GM19035 (cell line): ENCODE measurements around the gene NR3C2.

Source experiments
- ATAC-seq: cut with Tn5 transposase; IDR thresholded peaks from one replicate; pipeline ENCODE4 v1.9.1; 2021; ENCODE audit not compliant: unreplicated experiment

Gene NR3C2

DNA sequence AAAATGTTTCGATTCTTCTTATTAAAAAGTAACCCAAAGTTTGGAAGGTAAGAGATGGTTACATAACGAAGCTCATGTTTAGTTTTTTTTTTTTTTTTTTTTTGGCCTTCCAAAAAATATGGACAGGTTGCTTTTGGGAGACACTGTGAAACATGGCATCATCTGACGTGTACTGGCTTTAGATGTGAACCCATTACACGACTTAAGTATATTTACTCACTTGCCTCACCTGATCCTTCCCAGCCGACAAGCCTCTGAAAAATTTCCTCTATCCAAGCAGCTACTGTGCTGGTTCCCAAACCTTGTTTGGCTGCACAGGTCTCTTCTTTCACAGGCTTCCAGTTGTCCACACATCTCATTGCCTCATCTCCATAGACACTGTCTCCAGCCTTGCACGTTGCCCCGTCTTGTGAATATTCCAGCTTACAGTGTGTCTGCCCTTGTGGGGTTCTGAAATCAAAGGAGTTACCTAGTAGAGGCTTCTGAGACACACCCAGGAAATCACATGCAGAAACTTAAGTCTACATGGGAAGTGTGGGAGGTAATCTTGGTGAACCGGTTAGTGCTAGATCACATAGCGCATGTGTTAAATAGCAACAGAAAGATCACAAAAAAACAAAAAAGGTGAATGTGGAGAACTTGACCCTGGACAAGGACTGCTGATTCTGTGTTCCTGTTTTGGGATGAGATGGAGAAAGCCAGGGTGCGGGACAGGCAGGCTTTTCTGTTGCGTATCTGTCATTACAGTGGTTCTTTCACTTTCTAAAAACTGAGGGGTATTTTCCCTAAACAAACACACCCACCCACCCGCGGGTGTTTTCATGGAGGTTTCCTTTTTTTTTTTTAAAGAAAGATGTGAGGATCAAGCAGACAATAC lies 381.7 kb downstream of the NR3C2 start:
- ATAC-seq = no peak

DNA sequence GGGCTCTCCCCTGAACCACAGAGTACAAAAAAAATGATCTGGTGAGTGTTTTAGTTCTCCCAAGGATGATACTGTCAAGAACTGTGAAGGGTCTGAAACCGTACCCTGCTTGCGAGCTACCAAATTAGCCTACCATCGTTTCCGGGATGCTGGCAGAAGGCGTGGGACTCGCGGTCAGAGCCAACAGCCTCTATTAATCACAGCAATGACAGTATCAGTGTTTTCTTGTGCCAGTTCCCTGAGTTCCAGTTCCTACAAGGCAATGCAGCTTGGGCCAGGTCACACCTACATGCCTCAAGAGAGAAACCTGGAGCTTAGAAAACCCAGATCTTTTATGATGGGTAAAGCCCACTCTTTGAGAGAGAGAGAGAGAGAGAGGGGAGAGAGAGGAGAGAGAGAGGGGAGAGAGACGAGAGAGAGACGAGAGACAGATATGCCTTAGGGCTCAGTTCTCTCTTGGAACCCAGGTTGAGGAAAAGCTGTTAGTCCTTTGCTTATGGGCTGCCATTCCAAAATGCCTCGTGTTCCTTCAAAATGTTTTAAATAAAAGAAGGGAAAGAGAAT lies 382.5 kb downstream of the NR3C2 start:
- no peak for ATAC-seq

DNA sequence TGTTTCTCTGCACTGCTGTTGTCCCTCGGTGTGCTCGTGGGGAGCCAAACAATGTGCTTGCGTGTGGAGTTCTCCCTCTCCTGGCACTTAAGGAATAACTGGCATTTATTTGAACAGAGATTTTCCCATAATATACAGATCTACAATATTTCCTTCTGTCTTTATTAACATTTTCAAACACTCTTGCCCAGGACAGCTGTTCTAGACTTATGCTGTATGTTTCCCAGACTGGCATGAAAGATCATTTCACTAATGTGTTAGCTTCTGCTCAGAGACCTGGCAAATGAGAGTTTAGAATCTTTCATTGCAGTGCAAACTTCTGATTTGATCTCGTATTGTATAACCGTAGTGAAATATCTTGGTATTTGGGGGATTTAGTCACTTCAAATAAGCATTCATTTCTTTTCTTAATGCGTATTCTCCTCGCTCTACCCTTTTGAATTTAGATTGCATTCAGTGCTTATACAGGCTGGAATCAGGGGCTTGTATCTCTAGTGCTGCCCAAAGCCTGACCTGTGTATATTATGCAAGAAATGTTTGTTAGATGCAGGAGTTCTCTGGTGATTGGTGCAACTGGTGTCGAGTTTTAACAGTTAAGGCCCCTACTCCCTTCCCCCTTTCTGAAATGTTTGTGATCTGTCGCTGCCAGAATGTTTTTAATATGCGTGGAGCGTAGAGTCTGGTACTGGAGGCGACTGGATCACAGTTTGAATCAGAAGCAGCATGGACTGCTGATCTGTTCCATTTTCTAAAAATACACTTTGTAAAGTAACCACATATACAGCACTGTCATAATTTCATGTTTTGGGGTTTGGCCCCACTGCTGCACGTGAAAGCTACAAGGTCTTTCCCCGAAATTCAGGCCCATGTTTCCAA lies 384.0 kb downstream of the NR3C2 start:
- ATAC-seq = no peak

DNA sequence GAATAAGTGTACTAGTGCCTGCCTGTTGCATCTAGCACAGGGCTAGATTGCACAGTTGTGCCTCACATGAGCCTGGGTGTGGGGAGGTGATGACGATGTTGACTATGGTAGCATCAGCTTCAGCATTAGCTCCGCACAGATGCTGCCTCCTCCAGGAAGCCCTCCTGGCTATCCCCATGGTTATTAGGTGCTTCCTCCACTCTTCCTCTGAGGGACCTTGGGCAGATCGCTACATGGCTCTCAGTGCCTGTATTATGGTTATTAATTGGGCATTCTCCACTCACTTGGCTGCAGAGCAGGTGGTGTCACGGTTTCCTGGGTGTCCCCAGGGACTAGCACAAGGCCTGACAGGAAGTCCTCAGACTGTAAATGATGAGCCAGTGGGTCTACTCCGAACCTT lies 384.7 kb downstream of the NR3C2 start:
- ATAC-seq = peak; percentile 47

DNA sequence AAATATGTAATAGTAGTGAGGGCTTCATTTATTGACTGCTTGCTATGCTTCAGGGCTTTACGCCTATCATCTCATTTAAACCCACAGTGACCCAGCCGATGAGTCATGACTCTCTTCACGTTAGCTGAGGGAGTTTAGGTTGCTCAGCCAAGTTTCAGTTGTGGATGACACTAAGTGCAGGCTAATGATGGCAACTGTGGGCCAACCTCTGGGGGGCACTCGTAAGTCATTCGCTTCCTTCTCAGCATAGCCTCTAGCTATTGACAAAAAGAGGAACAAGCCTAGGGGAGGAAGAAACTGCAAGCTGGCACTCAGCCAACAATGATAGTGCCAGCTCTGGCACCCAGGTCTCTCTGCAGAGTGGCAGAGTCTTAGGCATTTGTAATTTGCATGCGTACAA lies 385.3 kb downstream of the NR3C2 start:
- ATAC-seq = peak; percentile 85

DNA sequence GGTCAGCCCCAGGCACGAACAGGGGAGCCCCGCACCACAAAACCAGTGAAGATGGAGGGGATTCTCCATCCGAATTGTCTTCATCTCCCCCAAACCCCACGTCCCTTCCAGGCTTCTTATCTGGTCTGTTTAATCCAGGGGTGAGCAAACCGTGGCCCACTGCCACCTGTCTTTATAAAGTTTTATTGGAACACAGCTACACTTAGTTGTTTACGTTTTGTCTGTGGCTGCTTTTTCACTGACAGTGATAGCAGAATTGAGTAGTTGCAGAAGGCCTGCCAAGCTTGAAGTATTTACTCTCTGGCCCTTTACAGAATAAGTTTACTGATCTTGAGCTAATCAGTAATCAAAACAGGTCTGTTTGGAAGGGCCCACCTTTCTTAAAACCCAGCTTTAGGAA lies 386.4 kb downstream of the NR3C2 start:
- no peak for ATAC-seq

DNA sequence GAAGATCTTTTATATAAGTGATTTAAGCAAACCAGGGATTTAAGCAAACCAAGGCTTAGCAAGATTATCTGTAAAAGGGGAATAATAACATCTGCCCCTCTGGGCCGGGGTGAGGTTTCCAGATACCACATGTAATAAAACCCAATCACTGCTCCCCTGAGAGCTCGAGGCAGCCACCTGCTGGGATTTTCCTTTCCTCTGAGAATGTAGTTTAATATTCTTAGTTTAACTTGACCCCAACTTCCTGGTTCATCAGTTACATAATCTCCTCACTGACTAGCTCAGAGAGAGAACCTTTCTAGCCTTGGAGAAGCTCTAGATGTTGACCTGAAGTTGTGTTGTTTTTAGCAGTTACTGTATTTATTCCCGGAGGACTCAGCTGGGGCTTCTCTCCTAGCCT lies 387.9 kb downstream of the NR3C2 start:
- ATAC-seq = no peak

DNA sequence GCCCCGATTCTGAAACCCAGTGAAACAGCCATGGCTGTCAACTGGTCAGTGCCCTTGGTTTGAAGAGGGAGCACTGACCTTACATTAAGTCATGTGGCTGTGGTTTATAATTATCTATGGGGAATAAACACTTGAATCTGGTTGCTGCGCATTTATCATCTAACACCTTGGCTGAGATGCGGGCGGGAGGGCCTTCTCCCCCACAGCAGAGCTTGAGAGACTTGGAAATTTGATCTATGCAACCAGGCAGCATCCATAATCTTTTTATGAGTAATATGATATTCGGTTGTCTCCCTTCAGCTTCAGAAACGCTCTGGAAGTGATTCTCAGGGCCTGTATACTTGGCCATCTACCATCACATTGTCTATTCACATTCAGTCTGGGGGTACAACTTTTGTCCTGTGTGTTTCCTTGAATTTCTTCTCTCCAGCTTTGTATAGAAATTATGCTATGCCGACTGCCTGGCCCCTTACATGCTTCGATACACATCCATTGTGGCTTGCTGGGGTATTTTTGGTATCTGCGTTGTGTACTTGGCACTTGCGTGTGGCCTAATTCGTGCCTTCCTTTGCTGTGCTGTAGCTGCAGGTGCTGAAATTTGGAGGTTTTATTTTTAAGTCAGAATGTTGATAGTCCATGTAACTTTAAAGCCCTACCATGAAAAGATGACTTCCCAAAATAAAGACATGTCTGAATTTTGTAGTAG lies 388.8 kb downstream of the NR3C2 start:
- no peak for ATAC-seq

DNA sequence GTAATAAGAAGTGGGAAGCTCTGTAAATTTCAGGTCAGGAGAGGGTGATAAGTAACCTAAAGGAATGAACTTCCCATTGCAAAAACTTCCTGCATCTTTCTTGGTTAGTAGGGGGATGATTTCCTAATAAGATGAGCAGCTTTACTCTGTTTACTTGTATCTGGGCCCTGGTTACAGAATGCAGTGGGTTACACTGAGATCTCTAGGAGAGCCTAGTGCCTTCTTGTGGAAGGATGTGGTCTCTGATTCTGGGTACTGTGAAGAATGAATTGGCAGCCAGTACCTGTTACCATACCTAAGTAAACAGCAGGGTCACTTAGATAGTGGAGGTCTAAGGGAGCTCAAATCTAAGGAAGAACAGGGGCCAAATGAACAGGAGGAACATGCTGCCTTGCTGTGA lies 389.8 kb downstream of the NR3C2 start:
- ATAC-seq = no peak

DNA sequence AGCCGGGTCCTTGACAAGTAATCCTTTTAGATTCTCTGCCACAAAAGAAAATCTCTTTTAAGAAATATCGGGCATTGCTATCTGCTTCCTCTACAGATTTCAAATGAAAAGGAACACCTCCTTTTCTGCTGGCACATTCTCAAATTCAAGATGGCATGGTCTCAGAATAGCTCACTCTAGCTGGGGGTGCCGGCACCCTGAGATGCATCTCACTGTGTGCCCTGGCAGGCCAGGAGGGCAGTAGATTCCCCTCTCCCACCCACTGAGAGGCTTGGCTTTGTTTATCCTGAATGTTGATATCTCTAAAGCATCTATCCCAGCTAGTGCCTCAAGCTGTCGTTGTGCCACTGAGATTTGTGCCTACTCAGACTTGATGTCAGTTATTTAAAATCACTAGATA lies 390.8 kb downstream of the NR3C2 start:
- ATAC-seq = no peak

DNA sequence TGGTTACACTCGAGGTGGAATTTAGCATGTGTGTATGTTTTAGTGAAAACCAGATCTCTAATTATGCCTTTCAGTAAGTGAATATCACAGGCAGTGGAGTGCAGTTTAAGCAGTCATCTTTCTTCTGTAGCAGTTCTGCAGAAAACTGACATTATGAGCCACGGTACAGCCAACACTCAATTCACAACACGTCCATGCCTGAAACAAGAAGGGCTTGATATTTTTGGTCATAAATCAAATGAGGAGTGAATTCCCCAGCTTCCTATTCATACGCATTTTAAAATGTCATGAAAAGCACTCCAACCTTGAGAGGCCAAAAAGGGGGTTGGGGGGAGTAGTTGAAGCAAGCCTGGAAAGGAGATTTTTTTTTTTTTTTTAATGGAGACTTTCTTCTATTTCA lies 393.6 kb downstream of the NR3C2 start:
- no peak for ATAC-seq

DNA sequence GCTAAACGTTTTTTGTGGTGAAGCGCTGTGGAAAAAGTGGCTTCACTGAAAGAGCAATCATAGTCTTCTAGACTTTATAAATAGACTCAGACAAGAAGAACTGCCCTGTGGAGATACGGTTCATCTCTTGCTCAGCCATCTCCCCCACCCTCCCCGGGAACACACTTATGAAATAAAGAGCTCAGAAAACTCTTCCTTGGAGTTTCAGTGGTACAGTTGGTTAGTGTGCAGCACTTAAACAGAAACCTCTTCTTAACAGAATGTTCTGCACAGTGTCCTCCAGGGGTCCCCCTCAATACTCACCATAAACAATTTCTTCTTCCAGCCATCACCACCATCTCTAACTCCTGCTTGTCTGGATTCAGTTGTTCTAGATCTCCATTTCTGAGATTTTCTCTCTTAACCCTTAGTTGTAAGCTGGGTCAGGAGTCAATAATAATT lies 397.3 kb downstream of the NR3C2 start:
- ATAC-seq = peak; percentile 82

DNA sequence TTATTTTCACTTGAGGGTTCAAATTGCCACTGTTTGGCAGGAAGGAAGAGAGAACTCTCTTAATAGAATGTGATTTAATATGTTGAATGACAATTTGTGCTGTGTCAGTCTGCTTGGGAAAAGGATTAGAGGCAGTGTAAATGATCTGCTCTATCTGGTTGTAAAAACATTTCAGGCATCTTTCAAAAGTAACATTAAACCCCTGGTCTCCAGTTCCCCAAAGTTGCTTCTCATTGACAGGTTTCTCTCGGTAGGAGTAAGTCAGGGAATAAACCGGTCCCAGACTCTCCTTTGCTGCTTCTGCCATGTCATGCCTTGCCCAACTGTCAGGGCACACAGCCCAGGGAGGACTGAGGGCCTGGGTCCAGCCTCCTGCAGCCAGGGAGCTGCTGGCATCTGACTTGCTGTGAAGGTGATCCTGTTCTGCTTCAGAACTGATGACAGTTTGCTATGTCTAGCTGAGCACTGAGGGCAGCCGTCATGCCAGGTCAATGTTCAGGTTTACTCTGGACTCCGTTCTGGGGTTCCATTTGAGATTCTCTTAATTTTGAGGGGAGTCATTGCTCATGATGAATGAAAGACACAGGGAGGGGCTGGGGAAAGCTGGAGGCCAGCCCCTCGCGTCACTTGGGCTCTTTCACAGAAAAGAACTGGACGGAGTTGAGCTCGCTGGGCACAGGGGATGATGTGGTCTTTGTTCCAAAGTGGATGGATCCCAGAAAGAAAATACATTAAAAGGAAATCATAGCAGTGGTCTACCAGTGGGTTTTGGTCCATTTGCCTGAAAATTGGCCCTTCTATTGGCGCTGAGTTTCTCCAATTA lies 397.9 kb downstream of the NR3C2 start:
- peak; percentile 15 for ATAC-seq

DNA sequence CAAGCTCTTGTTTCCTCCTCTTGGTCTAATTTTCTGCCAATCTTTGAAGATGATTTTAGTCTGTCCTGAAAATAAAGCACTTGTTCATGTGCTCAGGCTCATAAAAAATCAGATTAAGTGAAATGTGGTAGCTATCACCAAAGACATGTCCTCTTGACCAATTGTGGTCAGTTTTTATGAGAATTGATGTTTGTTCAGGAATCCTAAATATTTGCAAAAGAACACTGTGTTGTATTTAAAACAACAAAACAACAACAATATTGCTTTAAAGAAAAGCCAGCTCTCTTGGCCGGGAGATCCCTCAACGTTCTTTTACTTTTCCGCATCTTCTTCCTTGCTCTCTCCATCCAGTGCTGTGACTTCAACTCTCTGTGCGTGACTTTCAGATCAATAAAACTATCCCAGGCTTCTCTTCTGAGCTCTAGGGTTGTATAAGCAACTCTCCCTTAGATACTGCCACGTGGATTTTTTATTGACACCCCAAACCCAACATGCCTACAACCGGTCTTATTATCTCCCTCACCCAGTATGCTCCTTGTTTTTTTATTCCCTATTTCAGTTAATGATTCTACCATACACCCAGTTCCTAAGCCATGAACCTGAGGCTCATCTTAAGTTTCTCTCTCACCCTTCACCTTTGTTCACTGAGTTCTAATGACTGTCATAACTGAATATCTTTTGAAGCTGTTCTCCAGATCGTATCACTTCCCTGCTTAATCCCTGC lies 400.4 kb downstream of the NR3C2 start:
- no peak for ATAC-seq

DNA sequence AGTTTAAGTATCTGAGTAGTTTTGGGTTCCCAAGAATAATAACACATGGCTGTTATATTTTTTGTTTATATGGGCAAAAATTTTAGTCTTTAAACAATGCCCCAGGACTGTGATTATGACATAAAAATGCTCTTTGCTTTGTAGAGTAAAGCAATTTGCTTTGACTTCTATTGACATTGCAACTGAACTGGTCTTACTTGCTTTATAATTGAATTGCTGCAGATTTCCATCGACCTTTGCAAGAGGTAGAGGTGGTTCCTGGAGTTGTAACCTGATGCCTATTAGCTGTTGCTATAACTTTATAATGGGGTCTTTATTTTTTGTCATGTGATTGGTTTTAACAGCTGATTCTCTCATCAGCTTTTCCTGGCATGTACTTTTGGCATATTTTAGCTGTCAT lies 407.4 kb downstream of the NR3C2 start:
- ATAC-seq = no peak

DNA sequence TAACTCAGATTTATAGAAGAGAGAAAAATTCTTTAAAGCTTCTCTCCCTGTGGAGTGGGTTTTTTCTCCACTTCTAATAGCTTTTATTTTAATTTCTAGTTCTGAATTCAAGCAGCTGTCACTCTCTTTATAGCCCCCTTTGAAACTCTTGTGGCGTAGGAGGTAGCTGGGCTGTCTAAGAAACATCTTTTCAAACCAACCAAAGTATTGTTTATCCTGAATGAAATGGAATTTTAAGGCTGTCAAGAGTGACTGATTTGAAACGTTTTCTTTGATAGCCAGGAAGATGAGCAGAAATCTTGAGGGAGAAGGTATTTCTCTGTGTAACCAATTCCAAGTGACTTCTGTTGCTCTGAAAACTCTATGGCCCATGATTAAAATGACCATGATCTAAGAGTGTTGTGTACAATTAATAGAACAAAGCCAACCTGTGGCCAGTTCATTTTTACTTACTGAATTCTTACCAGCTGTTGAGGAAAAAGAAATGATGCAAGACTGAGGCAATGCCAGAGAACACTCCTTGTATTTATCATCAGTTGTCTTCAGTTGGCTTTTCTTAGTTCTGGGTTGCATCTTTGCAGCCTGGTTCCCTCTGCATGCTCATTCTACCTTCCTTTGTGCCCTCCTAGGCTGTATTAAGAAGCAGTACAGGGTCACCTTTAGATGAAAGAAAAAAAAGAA lies 411.9 kb downstream of the NR3C2 start:
- ATAC-seq = no peak

DNA sequence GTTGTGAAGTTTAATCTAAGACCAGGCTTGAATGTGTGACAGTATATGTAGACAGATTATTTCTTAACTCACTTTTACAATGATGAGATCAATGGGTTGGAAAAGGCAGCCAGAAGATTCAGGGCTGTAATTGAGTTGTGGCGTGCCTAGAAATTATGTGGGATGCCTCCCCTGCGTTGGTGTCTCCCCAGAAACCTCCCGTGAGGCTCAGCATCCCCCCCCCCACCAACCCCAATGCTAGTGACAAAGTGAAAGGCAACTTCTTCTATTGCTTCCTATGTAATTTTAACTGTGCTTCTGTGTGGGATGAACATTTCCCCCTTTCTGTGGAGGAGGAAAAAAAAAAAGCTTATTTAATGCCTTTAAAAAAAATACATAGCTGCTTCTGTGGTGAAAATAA lies 412.4 kb downstream of the NR3C2 start:
- no peak for ATAC-seq
